ENCODE data around the gene TRIM40.

GRCh38 chr6:30097902-30098768 is 37.8 kb upstream of the TRIM40 start:
- TF ChIP-seq CTCF (IDR thresholded peaks at IDR 0.05) (no peak), EP300 (IDR thresholded peaks at IDR 0.05; ENCODE audit: low read depth) (no peak), POLR2A (IDR thresholded peaks at IDR 0.05) (no peak)
